IPS-18a (cell line): ENCODE measurements around the gene MYO10.
"Not testable (repeated sequence)": the region's sequence is repeated elsewhere in the genome, so short reads cannot be mapped to it uniquely, and the experiment has no call there.

Experiments used
- H3K27ac ChIP-seq: one replicate; pipeline ENCODE4 v1.5.1; 2013; ENCODE audit warnings: low read length
- H3K27me3 ChIP-seq: one replicate; pipeline ENCODE4 v1.6.1; 2013; ENCODE audit warnings: mild to moderate bottlenecking, low read length; ENCODE audit not compliant: control insufficient read depth, insufficient read depth
- H3K36me3 ChIP-seq: one replicate; pipeline ENCODE4 v1.6.1; 2013; ENCODE audit warnings: low read depth, low read length; ENCODE audit not compliant: control insufficient read depth
- H3K4me1 ChIP-seq: one replicate; pipeline ENCODE4 v1.6.1; 2013; ENCODE audit warnings: low read depth, low read length; ENCODE audit not compliant: control insufficient read depth
- H3K4me3 ChIP-seq: one replicate; pipeline ENCODE4 v1.5.1; 2013; ENCODE audit warnings: low read length
- H3K9ac ChIP-seq: one replicate; pipeline ENCODE4 v1.6.1; 2013; ENCODE audit warnings: mild to moderate bottlenecking, low read length, moderate library complexity
- H3K9me3 ChIP-seq: one replicate; pipeline ENCODE4 v1.6.1; 2013; ENCODE audit warnings: low read depth, low read length; ENCODE audit not compliant: control insufficient read depth

MYO10 gene

GRCh38 chr5:16666130-16666882 lies 269.8 kb downstream of the MYO10 start:
- no peak overlapping the region for H3K9ac ChIP-seq
- no peaks in the 10 kb centered on the region for H3K9me3 ChIP-seq
- H3K36me3 ChIP-seq = peaks cover 65% of the 10 kb centered on the region
- no peak overlapping the region for H3K4me3 ChIP-seq
- no peaks in the 10 kb centered on the region for H3K4me1 ChIP-seq
- no peak overlapping the region for H3K27ac ChIP-seq
- no peaks in the 10 kb centered on the region for H3K27me3 ChIP-seq

- Histone ChIP-seq H3K4me3 (no peak overlapping the region), H3K4me1 (no peaks in the 10 kb centered on the region), H3K27me3 (no peaks in the 10 kb centered on the region), H3K27ac (no peak overlapping the region), H3K9ac (no peak overlapping the region), H3K9me3 (no peaks in the 10 kb centered on the region), H3K36me3 (peaks cover 58% of the 10 kb centered on the region)
These were observed 270.5 kb downstream of the MYO10 start for GRCh38 chr5:16665601-16666000.

GRCh38 chr5:16664368-16664767 lies 271.7 kb downstream of the MYO10 start:
- no peak overlapping the region for H3K9ac ChIP-seq
- no peaks in the 10 kb centered on the region for H3K27me3 ChIP-seq
- no peak overlapping the region for H3K27ac ChIP-seq
- no peaks in the 10 kb centered on the region for H3K4me1 ChIP-seq
- peaks cover 46% of the 10 kb centered on the region for H3K36me3 ChIP-seq
- H3K9me3 ChIP-seq = no peaks in the 10 kb centered on the region
- no peak overlapping the region for H3K4me3 ChIP-seq

GRCh38 chr5:16663840-16664239 lies 272.2 kb downstream of the MYO10 start:
- no peaks in the 10 kb centered on the region for H3K9me3 ChIP-seq
- H3K9ac ChIP-seq = no peak overlapping the region
- peaks cover 42% of the 10 kb centered on the region for H3K36me3 ChIP-seq
- H3K27ac ChIP-seq = no peak overlapping the region
- H3K4me3 ChIP-seq = no peak overlapping the region
- no peaks in the 10 kb centered on the region for H3K4me1 ChIP-seq
- H3K27me3 ChIP-seq = no peaks in the 10 kb centered on the region

GRCh38 chr5:16661713-16662112 lies 274.4 kb downstream of the MYO10 start:
- Histone ChIP-seq H3K27ac (no peak overlapping the region), H3K9me3 (no peaks in the 10 kb centered on the region), H3K4me3 (no peak overlapping the region), H3K36me3 (peaks cover 21% of the 10 kb centered on the region), H3K27me3 (no peaks in the 10 kb centered on the region), H3K9ac (no peak overlapping the region), H3K4me1 (no peaks in the 10 kb centered on the region)

GRCh38 chr5:16660982-16661381 lies 275.1 kb downstream of the MYO10 start:
- no peak overlapping the region for H3K9ac ChIP-seq
- no peak overlapping the region for H3K27ac ChIP-seq
- H3K4me1 ChIP-seq = no peaks in the 10 kb centered on the region
- no peaks in the 10 kb centered on the region for H3K9me3 ChIP-seq
- H3K27me3 ChIP-seq = no peaks in the 10 kb centered on the region
- peaks cover 14% of the 10 kb centered on the region for H3K36me3 ChIP-seq
- H3K4me3 ChIP-seq = no peak overlapping the region

- no peaks in the 10 kb centered on the region for H3K9me3 ChIP-seq
- no peaks in the 10 kb centered on the region for H3K36me3 ChIP-seq
- H3K9ac ChIP-seq = no peak overlapping the region
- no peaks in the 10 kb centered on the region for H3K4me1 ChIP-seq
- no peak overlapping the region for H3K27ac ChIP-seq
- H3K27me3 ChIP-seq = no peaks in the 10 kb centered on the region
- no peak overlapping the region for H3K4me3 ChIP-seq
These were observed 276.6 kb downstream of the MYO10 start for GRCh38 chr5:16659536-16659935.

- H3K27me3 ChIP-seq = no peaks in the 10 kb centered on the region
- no peaks in the 10 kb centered on the region for H3K36me3 ChIP-seq
- no peaks in the 10 kb centered on the region for H3K4me1 ChIP-seq
- no peak overlapping the region for H3K9ac ChIP-seq
- H3K27ac ChIP-seq = no peak overlapping the region
- H3K9me3 ChIP-seq = no peaks in the 10 kb centered on the region
- no peak overlapping the region for H3K4me3 ChIP-seq
These were observed 279.4 kb downstream of the MYO10 start for GRCh38 chr5:16656561-16657191.

- Histone ChIP-seq H3K9ac (no peak overlapping the region), H3K4me1 (no peaks in the 10 kb centered on the region), H3K9me3 (no peaks in the 10 kb centered on the region), H3K4me3 (no peak overlapping the region), H3K36me3 (no peaks in the 10 kb centered on the region), H3K27me3 (no peaks in the 10 kb centered on the region), H3K27ac (no peak overlapping the region)
These were observed 281.3 kb downstream of the MYO10 start for GRCh38 chr5:16654647-16655334.

- H3K9ac ChIP-seq, H3K4me1 ChIP-seq, H3K27me3 ChIP-seq: not testable (repeated sequence)
These were observed 287.3 kb downstream of the MYO10 start for GRCh38 chr5:16648739-16649138.

GRCh38 chr5:16644301-16644889 lies 291.7 kb downstream of the MYO10 start:
- H3K4me3 ChIP-seq = no peak overlapping the region
- H3K9me3 ChIP-seq = no peaks in the 10 kb centered on the region
- no peaks in the 10 kb centered on the region for H3K36me3 ChIP-seq
- no peaks in the 10 kb centered on the region for H3K4me1 ChIP-seq
- H3K27ac ChIP-seq = no peak overlapping the region
- H3K9ac ChIP-seq = no peak overlapping the region
- no peaks in the 10 kb centered on the region for H3K27me3 ChIP-seq

More at GRCh38 chr5:16648739-16649138, 287.3 kb downstream of the MYO10 start:
- not testable (repeated sequence) for H3K27ac ChIP-seq, H3K36me3 ChIP-seq, H3K4me3 ChIP-seq, H3K9me3 ChIP-seq
